NCI-H1092 treated with DMSO at 0.1 percent for 48 hours (cell line): ENCODE results near the gene LUZP4.
"Not testable (repeated sequence)": the region's sequence is repeated elsewhere in the genome, so short reads cannot be mapped to it uniquely, and the experiment has no call there.

Experiments
- DNase-seq: peaks from one replicate; lab custom pipeline; 2025; lab: John Stamatoyannopoulos, UW

LUZP4 gene

DNA sequence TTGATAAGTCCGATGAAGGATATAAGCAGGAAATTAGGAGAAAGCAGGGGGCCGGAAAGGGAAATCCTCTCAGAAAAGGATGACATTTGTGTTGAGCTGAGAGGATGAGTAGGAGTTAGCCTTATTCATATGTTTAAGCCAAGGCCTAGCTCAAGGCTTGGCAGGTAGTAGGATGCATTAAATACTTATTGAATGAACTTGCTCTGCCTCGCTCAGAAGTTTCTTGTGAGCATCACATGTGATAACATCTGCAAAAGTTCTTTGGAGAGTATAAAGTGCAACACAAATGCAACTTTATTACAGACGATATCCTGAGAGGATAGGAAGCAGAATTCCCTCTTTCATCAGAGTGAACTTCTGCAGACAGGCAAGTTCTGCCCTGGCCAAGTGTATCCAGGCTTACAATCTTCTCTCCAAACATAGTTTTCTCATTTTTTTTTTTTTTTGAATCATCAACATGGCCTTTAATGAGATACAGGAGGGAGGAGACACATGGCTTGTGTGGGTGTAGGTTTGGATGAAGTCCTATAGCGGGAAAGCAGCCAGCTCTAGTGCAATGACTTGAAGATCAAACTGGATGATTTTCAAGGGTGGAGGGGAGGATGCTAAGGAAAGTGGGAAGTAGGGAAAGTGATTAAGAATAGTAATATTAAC, 48.1 kb downstream of the LUZP4 start:
- DNase-seq, result no peak

DNA sequence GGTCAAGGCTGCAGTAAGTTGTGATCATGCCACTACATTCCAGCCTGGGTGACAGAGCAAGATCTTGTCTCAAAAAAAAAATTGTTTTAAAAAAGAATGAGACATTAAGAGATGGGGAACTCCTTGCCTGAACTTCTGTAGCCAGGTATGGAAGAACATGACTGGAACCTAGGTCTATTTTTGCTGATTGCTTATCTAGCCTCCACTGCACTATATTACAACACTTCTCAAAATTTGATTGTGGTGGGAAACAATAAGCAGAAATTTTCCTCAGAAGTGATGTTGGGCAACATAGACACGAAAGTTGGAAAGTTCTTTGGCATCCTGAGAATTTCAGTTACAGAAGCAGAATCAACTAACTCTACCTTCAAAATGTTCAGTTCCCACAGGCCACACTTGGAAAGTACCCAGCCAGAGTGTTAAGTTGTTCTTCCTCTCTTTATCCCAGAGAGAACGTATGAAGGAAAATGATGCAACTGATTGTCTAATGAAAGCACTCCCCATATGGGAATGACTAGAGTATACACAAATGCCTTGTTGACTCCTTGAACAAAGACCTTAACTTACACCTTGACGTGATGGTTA, 50.0 kb downstream of the LUZP4 start:
- DNase-seq, result no peak

DNA sequence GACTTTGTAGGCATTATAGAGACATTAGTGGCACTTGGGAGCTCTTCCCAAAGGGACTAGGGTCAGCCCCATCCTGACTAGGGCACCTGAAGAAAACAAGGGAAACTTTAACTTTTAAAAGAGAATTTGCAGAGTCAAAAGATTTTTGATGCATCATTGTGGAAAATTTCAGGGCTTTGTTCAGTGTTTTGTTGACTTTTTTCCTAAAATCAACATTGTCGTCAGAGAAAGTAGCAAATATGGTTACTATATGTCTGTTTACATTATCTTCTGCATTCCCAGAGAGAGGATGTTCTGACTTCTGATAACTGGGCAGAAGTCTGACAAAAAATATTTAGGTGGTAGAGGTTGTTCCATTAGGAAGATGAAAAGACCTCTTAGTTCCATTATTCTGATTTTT, 51.9 kb downstream of the LUZP4 start:
- DNase-seq, result no peak

DNA sequence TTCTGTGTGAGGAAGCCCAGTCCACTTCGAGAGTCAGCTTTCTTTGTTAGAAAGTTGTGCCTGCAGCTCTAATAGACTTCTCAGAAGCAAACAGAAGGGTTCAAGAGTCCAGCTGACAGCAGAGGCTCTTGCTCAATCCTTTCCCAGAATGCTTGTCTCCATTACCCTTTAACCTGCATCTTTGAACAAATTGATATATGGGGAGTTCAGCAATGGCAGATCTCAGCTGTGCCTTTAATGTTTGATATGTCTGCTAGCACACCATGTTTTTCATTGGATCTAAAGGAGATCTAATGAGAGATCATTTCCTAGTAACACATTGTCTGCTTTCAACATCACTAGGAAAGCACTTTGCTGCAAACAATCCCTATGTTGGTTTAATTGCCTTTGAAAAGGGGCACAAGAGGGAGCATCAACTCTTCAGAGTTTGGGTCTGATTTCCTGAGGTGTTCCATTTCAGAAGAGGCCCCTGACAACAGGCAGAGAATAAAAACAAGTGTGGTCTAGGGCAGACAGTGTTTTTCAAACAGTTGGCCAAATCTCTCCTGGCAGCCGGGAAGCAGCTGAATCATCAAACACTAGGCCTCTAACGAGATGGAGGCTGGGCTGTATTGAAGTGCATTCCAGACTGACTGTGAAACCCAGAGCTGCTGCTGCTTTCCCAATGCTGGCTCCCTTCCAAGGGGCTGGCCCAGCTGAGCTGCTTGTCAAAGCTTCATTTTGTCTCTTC, 55.5 kb downstream of the LUZP4 start:
- DNase-seq, result peak; percentile 94

DNA sequence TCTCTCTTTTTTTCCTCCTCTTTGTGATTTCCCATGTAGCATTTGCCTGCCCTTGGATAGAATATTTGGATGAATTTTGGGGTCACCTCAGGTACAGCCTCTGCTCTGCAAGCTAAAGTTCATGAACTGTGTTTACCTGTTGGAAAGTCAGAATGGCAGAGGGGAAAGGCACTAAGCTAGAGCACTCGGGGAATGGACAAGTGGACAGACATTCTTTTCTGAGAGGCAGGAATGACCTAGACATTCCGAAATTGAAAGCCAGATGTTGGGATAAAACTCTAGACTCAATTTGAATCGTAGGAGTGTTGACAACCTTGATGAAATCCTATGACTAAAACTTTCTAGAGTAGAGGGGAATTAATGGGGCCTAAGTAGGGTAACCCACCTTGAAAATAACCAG, 56.1 kb downstream of the LUZP4 start:
- no peak for DNase-seq

DNA sequence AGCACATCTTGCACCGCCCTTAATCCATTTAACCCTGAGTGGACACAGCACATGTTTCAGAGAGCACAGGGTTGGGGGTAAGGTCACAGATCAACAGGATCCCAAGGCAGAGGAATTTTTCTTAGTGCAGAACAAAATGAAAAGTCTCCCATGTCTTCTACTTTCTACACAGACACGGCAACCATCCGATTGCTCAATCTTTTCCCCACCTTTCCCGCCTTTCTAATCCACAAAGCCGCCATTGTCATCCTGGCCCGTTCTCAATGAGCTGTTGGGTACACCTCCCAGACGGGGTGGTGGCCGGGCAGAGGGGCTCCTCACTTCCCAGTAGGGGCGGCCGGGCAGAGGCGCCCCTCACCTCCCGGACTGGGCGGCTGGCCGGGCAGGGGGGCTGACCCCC, 57.2 kb downstream of the LUZP4 start:
- not testable (repeated sequence) for DNase-seq

DNA sequence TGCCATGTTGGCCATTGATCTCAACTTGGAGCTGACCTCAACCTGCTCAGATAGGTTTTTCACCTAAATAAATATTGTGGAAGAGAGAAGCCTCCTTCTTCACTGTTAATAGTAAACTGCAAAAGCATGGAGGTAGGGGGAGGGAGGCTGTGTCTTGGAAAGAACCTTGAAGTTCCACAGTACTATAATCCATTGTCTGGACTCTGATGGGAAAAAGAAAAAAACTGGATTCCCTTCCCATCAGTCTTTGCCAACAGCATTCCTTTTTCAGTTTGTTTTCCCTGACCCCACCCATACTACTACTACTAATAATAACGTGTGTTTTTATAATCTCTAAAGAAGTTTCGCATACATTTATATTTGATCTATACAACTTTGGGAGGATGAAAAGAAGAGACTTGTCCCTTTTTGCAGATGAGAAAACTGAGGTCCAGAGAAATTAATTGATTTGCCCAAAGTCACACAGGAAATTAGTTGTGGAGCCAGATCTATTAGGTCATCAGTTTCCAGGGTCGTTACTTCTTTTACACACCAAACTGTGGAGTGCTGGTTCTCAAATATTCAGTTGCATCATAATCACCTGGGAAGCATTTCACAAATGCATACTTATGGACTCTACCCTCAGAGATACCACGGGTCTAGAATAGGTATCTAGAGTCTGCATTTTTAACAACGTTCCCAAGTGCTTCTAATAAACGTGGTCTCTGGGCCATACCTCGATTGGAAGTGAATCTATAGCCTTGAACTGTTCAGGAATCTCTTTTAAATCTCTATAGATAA, 59.1 kb downstream of the LUZP4 start:
- DNase-seq, result no peak

DNA sequence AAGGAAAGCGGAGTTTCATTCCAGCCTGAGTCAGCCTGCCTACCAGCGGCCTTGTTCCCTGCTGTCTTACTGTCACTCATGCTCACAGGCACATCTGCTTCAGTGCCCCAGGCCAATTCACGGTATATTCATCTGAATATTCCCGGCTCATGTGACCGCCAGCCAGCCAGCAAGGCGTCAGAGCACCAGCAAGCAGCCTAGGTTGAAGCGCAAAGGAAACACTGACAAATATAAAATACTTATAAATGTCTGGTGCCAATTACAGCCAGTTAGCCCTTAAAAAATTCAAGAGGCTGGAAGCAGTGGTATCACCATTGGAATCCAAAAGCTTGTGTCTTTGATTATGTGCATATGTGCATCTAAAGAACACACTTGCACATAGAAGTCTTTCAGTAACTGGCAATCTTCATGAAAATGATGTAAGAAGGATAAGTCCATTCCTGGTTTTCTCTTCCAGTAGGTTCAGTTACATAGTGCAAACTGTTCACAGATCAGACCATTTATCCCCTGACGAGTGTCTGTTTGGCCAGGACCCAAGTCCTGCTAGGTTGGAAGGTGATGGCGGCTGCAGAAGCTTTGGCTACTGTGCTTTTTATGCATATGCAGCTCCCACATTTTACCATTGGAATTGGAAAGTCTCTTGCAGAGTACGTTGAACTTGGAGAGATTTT, 61.3 kb downstream of the LUZP4 start:
- peak; percentile 17 for DNase-seq

DNA sequence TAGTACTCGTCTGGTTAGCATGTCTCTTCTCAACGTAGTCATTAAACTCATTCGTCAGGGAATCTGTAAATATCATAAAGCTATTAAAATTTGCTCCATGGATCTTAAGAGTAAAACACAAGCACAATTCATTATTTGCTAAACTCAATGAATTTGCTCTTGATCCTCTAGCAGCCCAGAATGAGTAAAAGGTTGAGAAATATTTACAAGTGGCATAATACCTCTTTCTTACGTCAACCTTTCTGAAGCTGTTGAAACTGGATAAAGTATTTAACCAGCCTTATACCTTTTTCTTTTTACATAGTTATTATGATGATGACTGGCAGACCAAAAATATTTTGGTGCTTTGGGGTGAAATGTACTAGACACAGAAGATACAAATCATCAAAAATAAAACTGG, 66.9 kb downstream of the LUZP4 start:
- DNase-seq, result no peak
